ENCODE results near the gene MTO1.

The MTO1 gene

GRCh38 chr6:73476723-73477122 lies 15.2 kb downstream of the MTO1 start:
- no peak for TF ChIP-seq MYC (IDR thresholded peaks at IDR 0.05; ENCODE audit: low read depth, low read length)
- no peak for TF ChIP-seq MAX (IDR thresholded peaks at IDR 0.05; ENCODE audit: low read depth, low read length)
- TF ChIP-seq POLR2A (IDR thresholded peaks at IDR 0.05; ENCODE audit: extremely low read depth, insufficient read length): no peak
- TF ChIP-seq, protein P1, sequence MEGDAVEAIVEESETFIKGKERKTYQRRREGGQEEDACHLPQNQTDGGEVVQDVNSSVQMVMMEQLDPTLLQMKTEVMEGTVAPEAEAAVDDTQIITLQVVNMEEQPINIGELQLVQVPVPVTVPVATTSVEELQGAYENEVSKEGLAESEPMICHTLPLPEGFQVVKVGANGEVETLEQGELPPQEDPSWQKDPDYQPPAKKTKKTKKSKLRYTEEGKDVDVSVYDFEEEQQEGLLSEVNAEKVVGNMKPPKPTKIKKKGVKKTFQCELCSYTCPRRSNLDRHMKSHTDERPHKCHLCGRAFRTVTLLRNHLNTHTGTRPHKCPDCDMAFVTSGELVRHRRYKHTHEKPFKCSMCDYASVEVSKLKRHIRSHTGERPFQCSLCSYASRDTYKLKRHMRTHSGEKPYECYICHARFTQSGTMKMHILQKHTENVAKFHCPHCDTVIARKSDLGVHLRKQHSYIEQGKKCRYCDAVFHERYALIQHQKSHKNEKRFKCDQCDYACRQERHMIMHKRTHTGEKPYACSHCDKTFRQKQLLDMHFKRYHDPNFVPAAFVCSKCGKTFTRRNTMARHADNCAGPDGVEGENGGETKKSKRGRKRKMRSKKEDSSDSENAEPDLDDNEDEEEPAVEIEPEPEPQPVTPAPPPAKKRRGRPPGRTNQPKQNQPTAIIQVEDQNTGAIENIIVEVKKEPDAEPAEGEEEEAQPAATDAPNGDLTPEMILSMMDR (IDR thresholded peaks at IDR 0.05; ENCODE audit: low read depth, low read length): no peak
- DNase-seq (ENCODE audit: low read depth): no peak
- no peak overlapping the region for H3K4me3 ChIP-seq (ENCODE audit: low read depth, low read length)

GRCh38 chr6:73477407-73477806 lies 15.9 kb downstream of the MTO1 start:
- H3K4me3 ChIP-seq (ENCODE audit: low read depth, low read length): no peak overlapping the region
- no peak for TF ChIP-seq MAX (IDR thresholded peaks at IDR 0.05; ENCODE audit: low read depth, low read length)
- no peak for TF ChIP-seq MYC (IDR thresholded peaks at IDR 0.05; ENCODE audit: low read depth, low read length)
- DNase-seq (ENCODE audit: low read depth): no peak

DNA sequence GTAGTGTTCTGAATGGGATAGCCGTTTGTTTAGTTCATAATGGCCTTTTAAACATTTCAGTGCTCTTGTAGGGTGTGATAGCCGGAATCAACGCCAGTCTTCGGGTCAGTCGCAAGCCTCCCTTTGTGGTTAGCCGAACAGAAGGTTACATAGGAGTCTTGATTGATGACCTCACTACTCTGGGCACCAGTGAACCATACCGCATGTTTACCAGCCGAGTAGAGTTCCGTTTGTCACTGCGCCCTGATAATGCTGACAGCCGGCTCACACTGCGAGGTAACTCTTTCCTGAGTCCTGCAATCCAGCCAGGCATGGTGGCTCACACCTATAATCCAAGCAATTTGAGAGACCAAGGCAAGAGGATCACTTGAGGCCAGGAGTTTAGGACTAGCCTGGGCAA lies 20.4 kb downstream of the MTO1 start:
- TF ChIP-seq, protein P1 (IDR thresholded peaks at IDR 0.05; ENCODE audit: low read depth, low read length): no peak
- TF ChIP-seq MAX (IDR thresholded peaks at IDR 0.05; ENCODE audit: low read depth, low read length) (no peak), MYC (IDR thresholded peaks at IDR 0.05; ENCODE audit: low read depth, low read length) (no peak), POLR2A (IDR thresholded peaks at IDR 0.05; ENCODE audit: extremely low read depth, insufficient read length) (no peak)
- no peak overlapping the region for H3K4me3 ChIP-seq (ENCODE audit: low read depth, low read length)
- DNase-seq (ENCODE audit: low read depth): no peak

DNA sequence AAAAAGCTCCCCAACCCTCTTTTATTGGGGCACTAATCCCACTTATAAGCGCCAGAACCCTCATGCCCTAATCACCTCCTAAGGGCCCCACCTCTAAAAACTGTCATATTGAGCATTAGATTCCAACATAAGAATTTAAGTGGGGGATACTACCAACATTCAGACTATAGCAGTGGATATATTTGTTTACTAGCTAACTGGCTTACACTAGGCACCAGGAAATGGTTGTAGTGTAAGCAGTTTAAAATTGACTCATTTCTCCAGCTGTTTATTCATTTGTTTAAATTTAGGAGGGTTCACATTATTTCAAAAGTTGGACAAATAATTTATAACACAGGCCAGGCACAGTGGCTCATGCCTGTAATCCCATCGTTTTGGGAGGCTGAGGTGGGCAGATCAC lies 22.9 kb downstream of the MTO1 start:
- TF ChIP-seq POLR2A (IDR thresholded peaks at IDR 0.05; ENCODE audit: extremely low read depth, insufficient read length): no peak
- TF ChIP-seq, protein P1 (IDR thresholded peaks at IDR 0.05; ENCODE audit: low read depth, low read length): no peak
- TF ChIP-seq MAX (IDR thresholded peaks at IDR 0.05; ENCODE audit: low read depth, low read length): no peak
- no peak for TF ChIP-seq MYC (IDR thresholded peaks at IDR 0.05; ENCODE audit: low read depth, low read length)
- H3K4me3 ChIP-seq (ENCODE audit: low read depth, low read length): no peak overlapping the region
- no peak for DNase-seq (ENCODE audit: low read depth)

- H3K4me3 ChIP-seq (ENCODE audit: low read depth, low read length): no peak overlapping the region
- DNase-seq (ENCODE audit: low read depth): no peak
- no peak for TF ChIP-seq POLR2A (IDR thresholded peaks at IDR 0.05; ENCODE audit: extremely low read depth, insufficient read length)
- no peak for TF ChIP-seq MAX (IDR thresholded peaks at IDR 0.05; ENCODE audit: low read depth, low read length)
- no peak for TF ChIP-seq MYC (IDR thresholded peaks at IDR 0.05; ENCODE audit: low read depth, low read length)
- TF ChIP-seq, protein P1 (IDR thresholded peaks at IDR 0.05; ENCODE audit: low read depth, low read length): no peak
Observed at GRCh38 chr6:73487473-73487872, 25.9 kb downstream of the MTO1 start.

GRCh38 chr6:73491377-73491776 lies 29.8 kb downstream of the MTO1 start:
- H3K4me3 ChIP-seq (ENCODE audit: low read depth, low read length): no peak overlapping the region
- no peak for DNase-seq (ENCODE audit: low read depth)
- no peak for TF ChIP-seq POLR2A (IDR thresholded peaks at IDR 0.05; ENCODE audit: extremely low read depth, insufficient read length)
- TF ChIP-seq MYC (IDR thresholded peaks at IDR 0.05; ENCODE audit: low read depth, low read length): no peak
- TF ChIP-seq, protein P1 (IDR thresholded peaks at IDR 0.05; ENCODE audit: low read depth, low read length): no peak
- TF ChIP-seq MAX (IDR thresholded peaks at IDR 0.05; ENCODE audit: low read depth, low read length): no peak
